Right renal pelvis (tissue), 4 donors: ENCODE results near the gene MORC3. TPM values are rescaled to one million over a fixed set of nuclear protein-coding genes. Genes with fewer than 3 reads are reported as not detected.
A peak's percentile ranks its signal among the peaks of the same experiment; 100 is the strongest.
"Not testable (repeated sequence)": the region's sequence is repeated elsewhere in the genome, so short reads cannot be mapped to it uniquely, and the experiment has no call there.

Experiments used
- DNase-seq, 4 donors: peaks; one replicate each; pipeline ENCODE4 v3.0.0-alpha.2; 2013; ENCODE audit warnings: low read depth in 4 of 4, low spot score in 3 of 4, missing footprints in 1 of 4
- polyA plus RNA-seq, 4 donors: library from polyadenylated mRNA; unstranded; fragments of 120-200 nt; gene quantifications; one replicate each; pipeline ENCODE4 v1.2.1, GENCODE V29; 2013; ENCODE audit not compliant: insufficient read length in 4 of 4

MORC3 gene
- polyA plus RNA-seq, 4 donors = 28.4 to 40.9 (median 37.6) TPM

DNA sequence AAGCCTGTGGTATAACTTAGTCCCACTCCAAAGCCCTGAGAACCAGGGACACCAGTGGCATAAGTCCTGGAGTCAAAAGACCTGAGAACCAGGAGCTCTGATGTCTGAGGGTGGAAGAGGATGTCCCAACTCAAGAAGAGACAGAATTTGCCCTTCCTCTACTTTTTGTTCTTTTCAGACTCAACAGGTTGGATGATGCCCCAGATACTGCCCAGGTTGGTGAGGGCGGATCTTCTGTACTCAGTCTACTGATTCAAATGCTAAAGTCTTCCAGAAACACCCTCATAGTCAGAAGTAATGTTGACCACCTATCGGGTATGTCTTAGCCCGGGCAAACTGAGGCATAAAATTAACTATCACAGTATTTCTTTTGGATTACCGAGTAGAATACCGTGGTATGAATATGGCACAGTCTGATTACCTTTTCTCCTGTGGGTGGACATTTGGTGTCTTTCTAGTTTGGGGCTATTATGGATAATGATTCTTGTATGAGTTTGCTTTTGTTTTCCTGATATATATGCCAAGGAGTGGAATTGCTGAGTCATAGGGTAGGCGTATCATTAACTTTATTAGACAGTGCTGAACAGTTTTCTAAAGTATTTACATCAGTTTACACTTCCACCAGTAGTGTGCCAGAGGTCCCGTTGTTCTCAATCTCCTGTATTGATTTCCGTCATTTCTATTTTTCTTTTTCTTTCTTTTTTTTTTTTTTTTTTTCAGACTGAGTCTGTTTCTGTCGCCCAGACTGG is 62.0 kb downstream of the MORC3 start:
- DNase-seq = no peak

DNA sequence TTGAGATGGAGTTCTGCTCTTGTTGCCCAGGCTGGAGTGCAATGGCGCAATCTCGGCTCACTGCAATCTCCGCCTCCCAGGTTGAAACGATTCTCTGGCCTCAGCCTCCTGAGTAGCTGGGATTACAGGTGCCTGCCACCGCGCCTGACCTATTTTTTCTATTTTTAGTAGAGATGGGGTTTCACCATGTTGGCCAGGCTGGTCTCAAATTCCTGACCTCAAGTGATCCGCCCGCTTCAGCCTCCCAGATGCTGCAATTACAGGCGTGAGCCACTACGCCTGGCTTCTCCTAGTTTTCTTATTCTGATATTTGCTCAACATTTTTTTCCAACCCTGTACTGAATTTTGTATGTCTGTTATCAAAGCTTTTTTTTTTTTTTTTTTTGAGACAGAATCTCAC is 62.7 kb downstream of the MORC3 start:
- DNase-seq = not testable (repeated sequence)

- no peak for DNase-seq
Observed at GRCh38 chr21:36384885-36385232, 64.9 kb downstream of the MORC3 start.

GRCh38 chr21:36385233-36386030 is 65.4 kb downstream of the MORC3 start, which contains the start of gene CHAF1B:
CHAF1B (plus strand) TSS chr21:36385392; CDS start chr21:36386137, 745 bp downstream.
- DNase-seq = peak; percentile 58 to 68 (median 63)

DNA sequence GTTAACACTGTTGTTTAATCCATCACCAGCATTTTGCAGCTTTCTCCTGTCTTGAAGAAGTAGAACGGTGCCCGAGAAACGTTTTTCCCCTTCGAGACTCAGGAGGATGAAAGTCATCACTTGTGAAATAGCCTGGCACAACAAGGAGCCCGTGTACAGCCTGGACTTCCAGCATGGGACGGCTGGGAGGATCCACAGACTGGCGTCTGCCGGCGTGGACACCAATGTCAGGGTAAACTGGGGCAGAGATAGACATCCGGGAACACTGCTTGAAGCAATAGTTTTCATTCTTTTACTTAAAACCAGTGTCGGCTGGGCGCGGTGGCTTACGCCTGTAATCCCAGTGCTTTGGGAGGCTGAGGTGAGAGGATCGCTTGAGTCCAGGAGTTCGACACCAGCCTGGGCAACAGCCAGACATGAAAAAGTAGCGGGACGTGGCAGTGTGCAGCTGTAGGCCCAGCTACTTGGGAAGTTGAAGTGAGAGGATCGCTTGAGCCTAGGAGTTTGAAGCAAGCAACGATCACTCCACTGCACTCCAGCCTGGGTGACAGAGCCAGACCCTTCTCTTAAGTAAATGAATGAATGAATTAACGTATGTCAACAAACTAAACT is 66.1 kb downstream of the MORC3 start:
- DNase-seq = no peak

DNA sequence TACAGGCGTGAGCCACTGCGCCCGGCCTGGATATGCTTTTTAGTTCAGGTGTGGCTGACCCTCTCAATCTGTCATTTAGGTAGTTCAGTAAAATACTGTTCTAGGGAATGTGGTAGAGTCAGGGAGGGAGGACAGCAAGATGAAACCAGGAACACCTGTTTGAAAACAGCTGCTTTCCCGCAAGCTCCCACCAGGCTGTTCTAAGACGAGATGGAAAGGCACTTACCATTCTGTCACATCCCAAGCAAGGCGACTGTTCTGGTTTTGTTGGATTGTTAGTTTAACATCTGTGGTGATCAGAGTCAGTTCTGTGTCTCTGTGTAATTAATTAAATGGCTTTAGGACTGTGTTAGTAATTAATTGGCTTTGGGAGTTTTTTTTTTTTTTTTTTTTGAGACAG is 68.1 kb downstream of the MORC3 start:
- no peak for DNase-seq

DNA sequence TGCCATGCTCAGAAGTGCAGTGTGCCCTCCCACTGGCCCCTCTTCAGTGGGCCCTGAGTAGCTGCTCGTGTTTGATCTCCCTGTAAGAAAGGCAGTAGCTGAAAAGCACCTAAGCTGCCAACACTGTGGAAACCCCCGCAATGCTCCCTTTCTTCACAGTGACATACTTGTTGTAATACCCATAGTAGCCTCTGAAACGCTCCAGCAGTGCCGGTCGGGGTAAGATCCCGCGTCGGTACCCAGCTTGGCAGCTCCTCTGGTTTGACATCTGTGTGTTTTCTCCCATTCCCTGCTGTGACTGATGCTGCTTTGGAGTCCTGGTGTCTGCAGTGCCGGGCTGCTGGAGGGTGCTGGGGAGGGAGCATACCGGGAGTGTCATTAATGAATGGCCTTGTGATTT is 68.8 kb downstream of the MORC3 start:
- no peak for DNase-seq

- DNase-seq = not testable (repeated sequence)
Observed at GRCh38 chr21:36391649-36392048, 71.7 kb downstream of the MORC3 start.

GRCh38 chr21:36395353-36396111 is 75.5 kb downstream of the MORC3 start:
- no peak for DNase-seq

- DNase-seq = no peak
Observed at GRCh38 chr21:36396325-36396724, 76.3 kb downstream of the MORC3 start.

DNA sequence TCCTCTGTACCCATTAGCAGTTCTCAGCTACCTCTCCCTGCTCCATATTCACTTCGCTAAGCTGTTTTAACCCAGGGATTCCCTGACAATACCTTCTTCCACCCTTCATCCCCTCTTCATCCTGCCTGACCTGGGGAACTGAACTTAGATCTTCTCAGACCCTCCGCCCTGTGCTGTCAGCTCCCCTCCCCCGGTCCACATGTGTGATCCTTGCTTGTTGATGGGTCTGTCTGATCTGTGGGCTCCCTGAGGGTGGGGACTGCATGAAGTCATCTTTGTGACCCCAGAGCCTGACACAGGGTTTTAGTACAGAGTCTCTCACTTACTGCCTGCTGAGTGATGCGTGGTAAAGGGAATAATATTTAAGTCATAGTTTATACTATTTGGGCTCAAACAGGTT is 77.0 kb downstream of the MORC3 start:
- DNase-seq = no peak

DNA sequence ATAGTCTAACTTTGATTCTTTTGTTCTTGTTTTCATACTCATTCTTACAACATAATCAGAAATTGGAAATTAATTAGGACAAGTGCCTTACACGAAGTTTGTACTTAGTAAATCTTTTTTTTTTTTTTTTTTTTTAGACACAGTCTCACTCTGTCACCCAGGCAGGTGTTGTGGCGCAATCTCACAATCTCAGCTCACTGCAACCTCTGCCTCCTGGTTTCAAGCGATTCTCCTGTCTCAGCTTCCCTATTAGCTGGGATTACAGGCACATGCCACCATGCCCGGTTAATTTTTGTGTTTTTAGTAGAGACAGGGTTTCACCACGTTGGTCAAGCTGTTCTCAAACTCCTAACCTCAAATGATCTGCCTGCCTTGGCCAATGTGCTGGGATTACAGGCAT is 77.6 kb downstream of the MORC3 start:
- DNase-seq = no peak

DNA sequence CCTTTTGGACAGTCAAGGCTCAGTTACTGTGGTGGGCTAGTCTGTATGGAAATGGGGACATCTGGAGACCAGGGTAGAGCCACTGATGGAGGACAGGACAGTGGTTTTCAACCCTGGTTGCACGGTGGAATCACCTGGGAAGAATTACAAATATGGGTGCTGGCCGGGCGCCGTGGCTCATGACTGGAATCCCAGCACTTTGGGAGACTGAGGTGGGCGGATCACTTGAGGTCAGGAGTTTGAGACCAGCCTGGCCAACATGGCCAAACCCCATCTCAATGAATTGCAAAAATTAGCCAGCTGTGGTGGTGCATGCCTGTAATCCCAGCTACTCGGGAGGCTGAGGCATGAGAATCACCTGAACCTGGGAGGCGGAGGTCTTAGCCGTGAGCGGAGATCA is 79.7 kb downstream of the MORC3 start:
- not testable (repeated sequence) for DNase-seq

DNA sequence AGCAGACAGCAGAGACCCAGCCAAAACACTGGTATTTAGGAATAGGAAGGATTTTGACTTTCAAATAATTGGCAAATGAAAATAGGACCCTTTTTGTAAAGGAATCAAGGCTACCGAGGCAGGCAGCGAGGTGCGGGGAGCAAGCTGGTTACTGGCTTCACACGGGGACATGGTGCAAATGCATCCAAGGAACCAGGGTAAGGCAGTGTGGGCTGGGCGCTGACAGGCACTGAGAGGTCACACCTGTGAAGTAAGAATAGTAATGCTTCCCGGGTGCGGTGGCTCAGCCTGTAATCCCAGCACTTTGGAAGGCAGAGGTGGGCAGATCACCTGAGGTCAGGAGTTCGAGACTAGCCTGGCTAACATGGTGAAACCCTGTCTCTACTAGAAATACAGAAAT is 80.7 kb downstream of the MORC3 start:
- no peak for DNase-seq

DNA sequence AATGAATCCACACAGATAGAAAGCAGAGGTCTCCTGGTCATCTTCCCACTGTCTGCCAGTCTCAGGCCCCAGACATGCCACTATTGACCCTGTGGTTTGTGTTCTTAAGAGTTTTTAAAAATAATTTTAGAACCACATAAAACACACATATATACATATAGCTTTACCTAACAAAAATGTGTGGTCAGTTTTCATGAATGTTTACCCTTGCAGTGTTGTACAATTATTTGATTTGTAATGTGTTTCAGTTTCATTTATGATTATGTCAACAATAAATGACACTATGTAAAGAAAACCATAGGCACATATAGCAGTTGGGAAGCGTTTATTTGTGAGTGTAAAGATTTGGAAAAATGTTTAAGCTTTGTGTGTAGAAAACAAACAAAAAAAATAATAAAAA is 82.3 kb downstream of the MORC3 start:
- DNase-seq = no peak

DNA sequence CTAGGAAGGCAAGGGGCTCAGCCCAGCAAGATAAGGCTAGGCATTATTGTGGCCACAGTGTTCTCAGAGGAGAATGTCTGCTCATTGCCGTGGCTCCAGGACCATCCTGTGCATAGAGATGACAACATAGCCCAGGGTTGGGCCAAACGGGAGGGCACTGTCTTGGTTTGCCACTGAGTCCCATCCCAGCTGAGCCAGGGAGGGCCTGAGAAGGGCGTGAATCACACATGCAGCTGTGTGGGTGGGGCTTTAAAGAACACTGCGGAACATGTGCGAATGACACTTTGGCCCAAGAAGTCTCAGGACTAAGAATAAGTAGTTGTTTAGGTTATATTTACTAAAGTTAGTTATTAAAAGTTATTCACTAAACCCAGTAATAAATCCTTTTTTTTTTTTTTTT is 83.7 kb downstream of the MORC3 start:
- DNase-seq = no peak

DNA sequence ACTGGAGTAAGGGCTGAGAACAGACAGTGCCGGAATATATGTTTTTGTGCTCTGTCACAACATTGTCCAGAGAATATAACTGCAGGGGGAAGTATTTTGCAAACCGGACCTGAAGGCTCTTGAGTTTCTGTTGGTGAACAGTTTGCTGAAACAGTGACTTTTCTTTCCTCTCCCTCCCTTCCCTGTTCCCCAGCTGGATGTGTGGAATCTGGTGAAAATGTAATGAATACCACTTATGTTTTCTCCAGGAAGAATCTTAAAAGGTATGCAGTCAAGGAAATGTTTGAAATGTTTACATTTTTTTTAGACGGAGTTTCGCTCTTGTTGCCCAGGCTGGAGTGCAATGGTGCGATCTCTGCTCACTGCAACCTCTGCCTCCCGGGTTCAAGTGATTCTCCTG is 88.6 kb downstream of the MORC3 start:
- no peak for DNase-seq

GRCh38 chr21:36411301-36411700 is 91.3 kb downstream of the MORC3 start:
- DNase-seq = no peak

GRCh38 chr21:36412916-36413315 is 92.9 kb downstream of the MORC3 start:
- DNase-seq = no peak

DNA sequence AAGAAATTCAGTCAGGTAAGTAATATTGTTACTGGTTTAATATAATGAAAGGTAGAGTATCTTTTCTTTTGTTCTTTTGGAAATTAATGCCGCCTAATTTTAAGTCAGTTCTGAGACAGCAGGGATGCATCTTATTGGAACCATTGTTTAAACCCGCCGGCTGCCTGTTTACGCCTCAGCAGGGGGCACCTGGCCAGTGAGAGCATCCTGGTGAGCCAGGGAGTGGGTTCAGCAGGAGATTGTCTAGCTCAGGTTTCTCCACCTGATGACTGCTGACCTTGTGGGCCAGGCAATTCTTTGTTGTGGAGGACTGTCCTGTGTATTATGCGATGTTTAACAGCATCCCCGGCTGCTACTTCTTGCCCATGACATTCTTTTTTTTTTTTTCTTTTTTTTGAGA is 95.4 kb downstream of the MORC3 start:
- DNase-seq = no peak

GRCh38 chr21:36419241-36419640 is 99.2 kb downstream of the MORC3 start:
- no peak for DNase-seq
